Prostate gland (tissue), 2 donors: ENCODE measurements around the gene PSG3. TPM values are rescaled to one million over a fixed set of nuclear protein-coding genes. Genes with fewer than 3 reads are reported as not detected.
"Not testable (repeated sequence)": the region's sequence is repeated elsewhere in the genome, so short reads cannot be mapped to it uniquely, and the experiment has no call there.

ENCODE experiments used
- DNase-seq: peaks from one replicate; pipeline ENCODE4 v3.0.0-alpha.2; 2019; ENCODE audit warnings: low spot score
- H3K27ac ChIP-seq, 2 donors: fragments of 200-600 bp; sonication (generic); 2 replicates each; pipeline ENCODE4 v1.5.1; 2017 to 2019
- H3K27me3 ChIP-seq: fragments of 200-600 bp; sonication (generic); replicated peaks from 2 replicates; pipeline ENCODE4 v1.5.1; 2019; ENCODE audit not compliant: insufficient read depth
- H3K36me3 ChIP-seq, 2 donors: fragments of 200-600 bp; sonication (generic); 1 replicate in 1 of 2; 2 replicates in 1 of 2; pipeline versions ENCODE4 v1.5.1 to v1.8.1; 2017 to 2019
- H3K4me1 ChIP-seq: fragments of 200-600 bp; sonication (generic); replicated peaks from 2 replicates; pipeline ENCODE4 v1.5.1; 2019
- H3K4me3 ChIP-seq, 2 donors: fragments of 200-600 bp; sonication (generic); 2 replicates each; pipeline ENCODE4 v1.5.1; 2017 to 2019
- H3K9me3 ChIP-seq: fragments of 200-600 bp; sonication (generic); 2 replicates; pipeline ENCODE4 v1.5.1; 2017
- POLR2A ChIP-seq: fragments of 450-650 bp; IDR thresholded peaks from one replicate; pipeline ENCODE4 v1.6.1; 2016; ENCODE audit warnings: antibody characterized with exemption, mild to moderate bottlenecking
- POLR2AphosphoS5 ChIP-seq: sonication (generic); formaldehyde crosslinking; IDR thresholded peaks from one replicate; pipeline ENCODE4 v1.6.1; 2017; ENCODE audit warnings: antibody characterized with exemption
- WGBS: methylation state at CpG from one replicate; pipeline ENCODE4 v1.1.5; 2018; 5-methylcytosine and 5-hydroxymethylcytosine counted together
- intact Hi-C: fragments of 100-400 bp; cut with DNase I; formaldehyde crosslinking; loops from one replicate; pipeline ENCODE4 v1.14.2; 2022
- total RNA-seq, 2 donors: library from RNA; depleted of rRNA; stranded (reverse); fragments of >200 nt; gene quantifications; one replicate each; pipeline ENCODE4 v1.1.0, GENCODE V29; 2016
- TF ChIP-seq, protein P1 (sequence below), 4 experiments: fragments of 200-600 bp in 2 of 4; fragments of 450-650 bp in 2 of 4; sonication (generic) in 2 of 4; IDR thresholded peaks; 1 replicate in 3 of 4; 2 replicates in 1 of 4; pipeline ENCODE4 v1.5.1; 2016 to 2019; ENCODE audit warnings: antibody characterized with exemption in 4 of 4, mild to moderate bottlenecking in 2 of 4, moderate library complexity in 2 of 4

The PSG3 gene
- total RNA-seq, 2 donors from 2014 or later, result not detected

- H3K36me3 ChIP-seq, result no peaks in the 10 kb centered on the region
- no peaks in the 10 kb centered on the region for H3K27me3 ChIP-seq
- no peaks in the 10 kb centered on the region for H3K9me3 ChIP-seq
- no peak for DNase-seq
- WGBS, result 79% methylated on average over 12 of the region's 12 CpGs
- H3K4me3 ChIP-seq, result no peak overlapping the region
- TF ChIP-seq POLR2AphosphoS5 (no peak), POLR2A (no peak)
- TF ChIP-seq, protein P1, sequence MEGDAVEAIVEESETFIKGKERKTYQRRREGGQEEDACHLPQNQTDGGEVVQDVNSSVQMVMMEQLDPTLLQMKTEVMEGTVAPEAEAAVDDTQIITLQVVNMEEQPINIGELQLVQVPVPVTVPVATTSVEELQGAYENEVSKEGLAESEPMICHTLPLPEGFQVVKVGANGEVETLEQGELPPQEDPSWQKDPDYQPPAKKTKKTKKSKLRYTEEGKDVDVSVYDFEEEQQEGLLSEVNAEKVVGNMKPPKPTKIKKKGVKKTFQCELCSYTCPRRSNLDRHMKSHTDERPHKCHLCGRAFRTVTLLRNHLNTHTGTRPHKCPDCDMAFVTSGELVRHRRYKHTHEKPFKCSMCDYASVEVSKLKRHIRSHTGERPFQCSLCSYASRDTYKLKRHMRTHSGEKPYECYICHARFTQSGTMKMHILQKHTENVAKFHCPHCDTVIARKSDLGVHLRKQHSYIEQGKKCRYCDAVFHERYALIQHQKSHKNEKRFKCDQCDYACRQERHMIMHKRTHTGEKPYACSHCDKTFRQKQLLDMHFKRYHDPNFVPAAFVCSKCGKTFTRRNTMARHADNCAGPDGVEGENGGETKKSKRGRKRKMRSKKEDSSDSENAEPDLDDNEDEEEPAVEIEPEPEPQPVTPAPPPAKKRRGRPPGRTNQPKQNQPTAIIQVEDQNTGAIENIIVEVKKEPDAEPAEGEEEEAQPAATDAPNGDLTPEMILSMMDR (IDR thresholded peaks at IDR 0.05), result no peak
- intact Hi-C loops, result no loop called here
- no peak overlapping the region for H3K27ac ChIP-seq
- no peaks in the 10 kb centered on the region for H3K4me1 ChIP-seq
Observed at GRCh38 chr19:42695811-42696503, 44.3 kb downstream of the PSG3 start.

GRCh38 chr19:42693760-42694350 lies 46.4 kb downstream of the PSG3 start:
- no peak overlapping the region for H3K27ac ChIP-seq
- H3K4me1 ChIP-seq, result no peaks in the 10 kb centered on the region
- no peak overlapping the region for H3K4me3 ChIP-seq
- H3K9me3 ChIP-seq, result no peaks in the 10 kb centered on the region
- WGBS, result 24% methylated on average over 5 of the region's 5 CpGs
- H3K36me3 ChIP-seq, result no peaks in the 10 kb centered on the region
- DNase-seq, result no peak
- intact Hi-C loops, result no loop called here
- H3K27me3 ChIP-seq, result no peaks in the 10 kb centered on the region
- TF ChIP-seq POLR2AphosphoS5, result no peak
- TF ChIP-seq, protein P1 (IDR thresholded peaks at IDR 0.05), result peak in 1 of 4 experiments; percentile 48

GRCh38 chr19:42683917-42684513 lies 56.3 kb downstream of the PSG3 start:
- 85% methylated on average over 2 of the region's 2 CpGs for WGBS
- intact Hi-C loops, result loop anchor here (10.0 kb wide), 1 partner anchor 81 kb away; the partner anchor contains the start of gene PSG8
- Histone ChIP-seq H3K4me3 (no peak overlapping the region), H3K4me1 (no peaks in the 10 kb centered on the region), H3K36me3 (no peaks in the 10 kb centered on the region), H3K9me3 (no peaks in the 10 kb centered on the region), H3K27me3 (no peaks in the 10 kb centered on the region), H3K27ac (no peak overlapping the region)
- DNase-seq, result no peak
- TF ChIP-seq POLR2A (no peak), POLR2AphosphoS5 (no peak)
- TF ChIP-seq, protein P1 (IDR thresholded peaks at IDR 0.05), result peak in 3 of 4 experiments; percentile 32 to 54 (median 44)

GRCh38 chr19:42676326-42676725 lies 64.0 kb downstream of the PSG3 start:
- H3K36me3 ChIP-seq, H3K4me3 ChIP-seq, DNase-seq, H3K27me3 ChIP-seq, H3K9me3 ChIP-seq, H3K4me1 ChIP-seq, intact Hi-C loops, H3K27ac ChIP-seq: not testable (repeated sequence)
- 97% methylated on average over 9 of the region's 27 CpGs for WGBS

GRCh38 chr19:42674549-42674948 lies 65.7 kb downstream of the PSG3 start:
- H3K36me3 ChIP-seq, DNase-seq, H3K4me1 ChIP-seq, intact Hi-C loops, H3K9me3 ChIP-seq, H3K27me3 ChIP-seq, H3K4me3 ChIP-seq, H3K27ac ChIP-seq: not testable (repeated sequence)
- 71% methylated on average over 1 of the region's 1 CpG for WGBS

Other genes with a start within 250 kb of the PSG3 start
- 10 to 100 TPM; 21.4 to 35.8 TPM for gene CEACAM1, start 212.0 kb downstream of the PSG3 start, total RNA-seq
- not detected for gene CEACAM8, start 145.6 kb downstream of the PSG3 start, total RNA-seq
- not detected for gene PSG8, start 25.2 kb upstream of the PSG3 start, total RNA-seq
- not detected for gene PSG1, start 139.2 kb upstream of the PSG3 start, total RNA-seq
- gene PSG6, start 177.4 kb upstream of the PSG3 start, total RNA-seq, result not detected
- gene PSG7, start 196.7 kb upstream of the PSG3 start, total RNA-seq, result not detected